Activated naive CD8-positive, alpha-beta T cell (primary cell): ENCODE measurements around the gene KRTAP5-4.
"Not testable (repeated sequence)": the region's sequence is repeated elsewhere in the genome, so short reads cannot be mapped to it uniquely, and the experiment has no call there.

Source experiments
- H3K27ac Mint-ChIP-seq: one replicate; pipeline ENCODE4 v1.8.0; 2021; ENCODE audit warnings: mixed read lengths
- H3K27me3 Mint-ChIP-seq: one replicate; pipeline ENCODE4 v1.8.0; 2021; ENCODE audit warnings: mixed read lengths
- H3K36me3 Mint-ChIP-seq: one replicate; pipeline ENCODE4 v1.8.0; 2021; ENCODE audit warnings: mixed read lengths
- H3K4me1 Mint-ChIP-seq: one replicate; pipeline ENCODE4 v1.8.0; 2021; ENCODE audit warnings: low read depth, mixed read lengths
- H3K4me3 Mint-ChIP-seq: one replicate; pipeline ENCODE4 v1.8.0; 2021; ENCODE audit warnings: mild to moderate bottlenecking, mixed read lengths
- H3K9me3 Mint-ChIP-seq: one replicate; pipeline ENCODE4 v1.8.0; 2021; ENCODE audit warnings: low read depth, mixed read lengths

Gene KRTAP5-4

GRCh38 chr11:1646540-1646939, 24.6 kb upstream of the KRTAP5-4 start:
- not testable (repeated sequence) for H3K4me1 Mint-ChIP-seq, H3K27me3 Mint-ChIP-seq, H3K4me3 Mint-ChIP-seq, H3K9me3 Mint-ChIP-seq, H3K36me3 Mint-ChIP-seq, H3K27ac Mint-ChIP-seq

- Mint-ChIP-seq H3K27ac (no peak overlapping the region), H3K4me1 (no peaks in the 10 kb centered on the region), H3K9me3 (no peaks in the 10 kb centered on the region), H3K36me3 (no peaks in the 10 kb centered on the region), H3K4me3 (no peak overlapping the region), H3K27me3 (peaks cover 7% of the 10 kb centered on the region)
Measured at GRCh38 chr11:1645357-1645821, 23.5 kb upstream of the KRTAP5-4 start.

- Mint-ChIP-seq H3K36me3 (no peaks in the 10 kb centered on the region), H3K27ac (no peak overlapping the region), H3K4me1 (no peaks in the 10 kb centered on the region), H3K9me3 (no peaks in the 10 kb centered on the region), H3K27me3 (peaks cover 9% of the 10 kb centered on the region), H3K4me3 (no peak overlapping the region)
Measured at GRCh38 chr11:1644601-1645356, 22.8 kb upstream of the KRTAP5-4 start.

GRCh38 chr11:1643146-1643690, 21.3 kb upstream of the KRTAP5-4 start:
- no peak overlapping the region for H3K4me3 Mint-ChIP-seq
- no peaks in the 10 kb centered on the region for H3K9me3 Mint-ChIP-seq
- no peak overlapping the region for H3K27ac Mint-ChIP-seq
- peaks cover 9% of the 10 kb centered on the region for H3K27me3 Mint-ChIP-seq
- no peaks in the 10 kb centered on the region for H3K36me3 Mint-ChIP-seq
- peaks cover 2% of the 10 kb centered on the region for H3K4me1 Mint-ChIP-seq

- Mint-ChIP-seq H3K27me3 (peaks cover 9% of the 10 kb centered on the region), H3K36me3 (no peaks in the 10 kb centered on the region), H3K27ac (no peak overlapping the region), H3K9me3 (no peaks in the 10 kb centered on the region), H3K4me1 (peaks cover 2% of the 10 kb centered on the region), H3K4me3 (no peak overlapping the region)
Measured at GRCh38 chr11:1642288-1643145, 20.6 kb upstream of the KRTAP5-4 start.

GRCh38 chr11:1641096-1641495, 19.2 kb upstream of the KRTAP5-4 start:
- H3K27ac Mint-ChIP-seq = no peak overlapping the region
- H3K9me3 Mint-ChIP-seq = no peaks in the 10 kb centered on the region
- peaks cover 6% of the 10 kb centered on the region for H3K27me3 Mint-ChIP-seq
- H3K36me3 Mint-ChIP-seq = no peaks in the 10 kb centered on the region
- peaks cover 2% of the 10 kb centered on the region for H3K4me1 Mint-ChIP-seq
- no peak overlapping the region for H3K4me3 Mint-ChIP-seq

- peaks cover 6% of the 10 kb centered on the region for H3K27me3 Mint-ChIP-seq
- peaks cover 2% of the 10 kb centered on the region for H3K4me1 Mint-ChIP-seq
- H3K9me3 Mint-ChIP-seq = no peaks in the 10 kb centered on the region
Measured at GRCh38 chr11:1640076-1640946, 18.4 kb upstream of the KRTAP5-4 start.

GRCh38 chr11:1639666-1640065, 17.7 kb upstream of the KRTAP5-4 start:
- Mint-ChIP-seq H3K27me3 (peaks cover 6% of the 10 kb centered on the region), H3K36me3 (no peaks in the 10 kb centered on the region), H3K27ac (no peak overlapping the region), H3K9me3 (no peaks in the 10 kb centered on the region), H3K4me3 (no peak overlapping the region), H3K4me1 (peaks cover 2% of the 10 kb centered on the region)

More at GRCh38 chr11:1640076-1640946, 18.4 kb upstream of the KRTAP5-4 start:
- Mint-ChIP-seq H3K27ac (no peak overlapping the region), H3K36me3 (no peaks in the 10 kb centered on the region), H3K4me3 (no peak overlapping the region)

- Mint-ChIP-seq H3K4me1 (peaks cover 2% of the 10 kb centered on the region), H3K27me3 (peaks cover 4% of the 10 kb centered on the region), H3K4me3 (no peak overlapping the region), H3K36me3 (no peaks in the 10 kb centered on the region), H3K27ac (no peak overlapping the region), H3K9me3 (no peaks in the 10 kb centered on the region)
Measured at GRCh38 chr11:1639102-1639620, 17.2 kb upstream of the KRTAP5-4 start.

- Mint-ChIP-seq H3K4me3 (no peak overlapping the region), H3K4me1 (peaks cover 2% of the 10 kb centered on the region), H3K27ac (no peak overlapping the region), H3K36me3 (no peaks in the 10 kb centered on the region), H3K27me3 (peaks cover 3% of the 10 kb centered on the region), H3K9me3 (no peaks in the 10 kb centered on the region)
Measured at GRCh38 chr11:1638344-1638743, 16.4 kb upstream of the KRTAP5-4 start.

- no peaks in the 10 kb centered on the region for H3K9me3 Mint-ChIP-seq
- peaks cover 6% of the 10 kb centered on the region for H3K27me3 Mint-ChIP-seq
- H3K27ac Mint-ChIP-seq = no peak overlapping the region
- H3K36me3 Mint-ChIP-seq = no peaks in the 10 kb centered on the region
- no peak overlapping the region for H3K4me3 Mint-ChIP-seq
- H3K4me1 Mint-ChIP-seq = peaks cover 2% of the 10 kb centered on the region
Measured at GRCh38 chr11:1637628-1638027, 15.7 kb upstream of the KRTAP5-4 start.

GRCh38 chr11:1636291-1636950, 14.5 kb upstream of the KRTAP5-4 start:
- Mint-ChIP-seq H3K27ac (no peak overlapping the region), H3K27me3 (peaks cover 12% of the 10 kb centered on the region), H3K4me3 (no peak overlapping the region)

GRCh38 chr11:1633864-1634263, 11.9 kb upstream of the KRTAP5-4 start:
- Mint-ChIP-seq H3K9me3 (no peaks in the 10 kb centered on the region), H3K36me3 (no peaks in the 10 kb centered on the region), H3K27ac (no peak overlapping the region), H3K4me3 (no peak overlapping the region), H3K27me3 (peaks cover 17% of the 10 kb centered on the region), H3K4me1 (peaks cover 6% of the 10 kb centered on the region)

More at GRCh38 chr11:1636291-1636950, 14.5 kb upstream of the KRTAP5-4 start:
- Mint-ChIP-seq H3K4me1 (peaks cover 7% of the 10 kb centered on the region), H3K9me3 (no peaks in the 10 kb centered on the region), H3K36me3 (no peaks in the 10 kb centered on the region)
